IMR-90 (cell line): Measurements from ENCODE around the gene ATG7. TPM values are rescaled to one million over a fixed set of nuclear protein-coding genes. Genes with fewer than 3 reads are reported as not detected.

ENCODE experiments used
- ATAC-seq: fragments of 200-7000 bp; cut with Tn5 transposase; 2 replicates; pipeline ENCODE4 v1.9.1; 2020; ENCODE audit warnings: low read depth, mild to moderate bottlenecking, moderate library complexity
- BruUV-seq: library from RNA; stranded (reverse); fragments of 400-500 nt; replicated peaks from 2 replicates; lab custom pipeline; 2021; lab: Mats Ljungman, UMichigan
- CTCF ChIA-PET: fragments of 300-600 bp; formaldehyde crosslinking; extraction: SDS; loops from one replicate; lab custom pipeline; 2021; ENCODE audit warnings: antibody characterized with exemption; lab: Yijun Ruan, JAX
- POLR2A ChIA-PET: fragments of 300-600 bp; sonication (Branson Sonifier 250); formaldehyde crosslinking; loops from one replicate; lab custom pipeline; 2022; ENCODE audit warnings: antibody characterized with exemption; ENCODE audit not compliant: unreplicated experiment; lab: Charles Lee
- DNase-seq: peaks from one replicate; pipeline ENCODE4 v3.0.0; 2013
- H2AFZ ChIP-seq: replicated peaks from 2 replicates; pipeline ENCODE3; 2013; ENCODE audit warnings: low read length, mild to moderate bottlenecking; ENCODE audit not compliant: poor library complexity
- H2AK5ac ChIP-seq: 2 replicates; pipeline ENCODE4 v1.6.1; 2013; ENCODE audit warnings: low read depth, low read length, inconsistent platforms
- H2AK9ac ChIP-seq: replicated peaks from 2 replicates; pipeline ENCODE3; 2013; ENCODE audit warnings: mild to moderate bottlenecking, low read depth, low read length, moderate library complexity; ENCODE audit not compliant: poor library complexity
- H2BK120ac ChIP-seq: 2 replicates; pipeline ENCODE4 v1.6.1; 2013; ENCODE audit warnings: low read depth, low read length, inconsistent platforms
- H2BK15ac ChIP-seq: 3 replicates; pipeline ENCODE4 v1.6.1; 2013; ENCODE audit warnings: low read depth, low read length, inconsistent platforms
- H2BK20ac ChIP-seq: 2 replicates; pipeline ENCODE4 v1.6.1; 2013; ENCODE audit warnings: low read depth, mild to moderate bottlenecking, inconsistent platforms, low read length, moderate library complexity
- H2BK5ac ChIP-seq: 2 replicates; pipeline ENCODE4 v1.6.1; 2013; ENCODE audit warnings: mild to moderate bottlenecking, low read depth, low read length, inconsistent platforms; ENCODE audit not compliant: poor library complexity, severe bottlenecking
- H3K14ac ChIP-seq: replicated peaks from 2 replicates; pipeline ENCODE4 v1.6.1; 2013; ENCODE audit warnings: low read depth, low read length, inconsistent platforms
- H3K18ac ChIP-seq: 2 replicates; pipeline ENCODE4 v1.6.1; 2013; ENCODE audit warnings: low read depth, low read length, control low read depth
- H3K23ac ChIP-seq: 2 replicates; pipeline ENCODE4 v1.6.1; 2013; ENCODE audit warnings: low read depth, low read length, inconsistent platforms
- H3K27ac ChIP-seq: 2 replicates; pipeline ENCODE4 v1.5.1; 2013; ENCODE audit warnings: mild to moderate bottlenecking, control low read depth, low read length; ENCODE audit not compliant: insufficient read depth
- H3K27me3 ChIP-seq: 2 replicates; pipeline ENCODE4 v1.6.1; 2013; ENCODE audit warnings: low read length; ENCODE audit not compliant: control insufficient read depth, insufficient read depth
- H3K36me3 ChIP-seq: 2 replicates; pipeline ENCODE4 v1.6.1; 2013; ENCODE audit warnings: low read length, mixed read lengths; ENCODE audit not compliant: control insufficient read depth, insufficient read depth
- H3K4ac ChIP-seq: 2 replicates; pipeline ENCODE4 v1.6.1; 2013; ENCODE audit warnings: low read depth, low read length, inconsistent platforms
- H3K4me1 ChIP-seq: 2 replicates; pipeline ENCODE4 v1.6.1; 2013; ENCODE audit warnings: low read length, mixed read lengths; ENCODE audit not compliant: control insufficient read depth, insufficient read depth
- H3K4me2 ChIP-seq: 2 replicates; pipeline ENCODE4 v1.6.1; 2013; ENCODE audit warnings: low read depth, mild to moderate bottlenecking, control low read depth, low read length, moderate library complexity
- H3K4me3 ChIP-seq: 2 replicates; pipeline ENCODE4 v1.5.1; 2013; ENCODE audit warnings: low read depth, mild to moderate bottlenecking, control low read depth, low read length, moderate library complexity; ENCODE audit not compliant: insufficient read depth
- H3K56ac ChIP-seq: 2 replicates; pipeline ENCODE4 v1.6.1; 2013; ENCODE audit warnings: low read length, inconsistent platforms; ENCODE audit not compliant: insufficient read depth; ENCODE audit errors: extremely low read depth
- H3K79me1 ChIP-seq, 2 experiments: 2 replicates each; pipeline ENCODE4 v1.6.1; 2013; ENCODE audit warnings: low read length in 2 of 2, inconsistent platforms in 1 of 2, low read depth in 1 of 2
- H3K9ac ChIP-seq: 2 replicates; pipeline ENCODE4 v1.6.1; 2013; ENCODE audit warnings: low read depth, low read length, control low read depth
- H3K9me1 ChIP-seq: 2 replicates; pipeline ENCODE4 v1.6.1; 2013; ENCODE audit warnings: low read length, inconsistent platforms; ENCODE audit not compliant: insufficient read depth
- H3K9me3 ChIP-seq: 2 replicates; pipeline ENCODE4 v1.6.1; 2013; ENCODE audit warnings: low read length; ENCODE audit not compliant: control insufficient read depth, insufficient read depth
- H4K20me1 ChIP-seq: 2 replicates; pipeline ENCODE4 v1.6.1; 2013; ENCODE audit warnings: low read length, inconsistent platforms; ENCODE audit not compliant: insufficient read depth
- H4K5ac ChIP-seq: 2 replicates; pipeline ENCODE4 v1.6.1; 2013; ENCODE audit warnings: mild to moderate bottlenecking, low read depth, low read length, control low read depth
- H4K8ac ChIP-seq, 2 experiments: 2 replicates each; pipeline ENCODE4 v1.6.1; 2013; ENCODE audit warnings: low read depth in 2 of 2, low read length in 2 of 2, control low read depth in 1 of 2, inconsistent platforms in 1 of 2
- H4K91ac ChIP-seq: 2 replicates; pipeline ENCODE4 v1.6.1; 2013; ENCODE audit warnings: low read depth, low read length, inconsistent platforms; ENCODE audit not compliant: insufficient read depth
- BHLHE40 ChIP-seq: fragments of 150-350 bp; IDR thresholded peaks from 2 replicates; pipeline ENCODE4 v1.6.1; 2016; ENCODE audit warnings: mild to moderate bottlenecking, low read depth, low read length
- CEBPB ChIP-seq: IDR thresholded peaks from 2 replicates; pipeline ENCODE4 v1.6.1; 2012; ENCODE audit warnings: low read depth, low read length, improper control_type of control experiment
- CHD1 ChIP-seq: IDR thresholded peaks from 2 replicates; pipeline ENCODE4 v1.6.1; 2012; ENCODE audit warnings: low read depth, low read length, improper control_type of control experiment
- ELK1 ChIP-seq: fragments of 150-350 bp; IDR thresholded peaks from 2 replicates; pipeline ENCODE4 v1.6.1; 2016; ENCODE audit warnings: low read depth, mild to moderate bottlenecking, low read length, moderate library complexity, borderline replicate concordance
- MAFK ChIP-seq: IDR thresholded peaks from 2 replicates; pipeline ENCODE4 v1.6.1; 2012; ENCODE audit warnings: low read depth, low read length, improper control_type of control experiment
- MAZ ChIP-seq: IDR thresholded peaks from 2 replicates; pipeline ENCODE4 v1.6.1; 2012; ENCODE audit warnings: low read depth, mild to moderate bottlenecking, low read length, improper control_type of control experiment, moderate library complexity, borderline replicate concordance
- MXI1 ChIP-seq: IDR thresholded peaks from 2 replicates; pipeline ENCODE4 v1.6.1; 2012; ENCODE audit warnings: low read depth, mild to moderate bottlenecking, low read length, moderate library complexity, borderline replicate concordance
- NFE2L2 ChIP-seq: fragments of 150-350 bp; IDR thresholded peaks from 2 replicates; pipeline ENCODE4 v1.6.1; 2016; ENCODE audit warnings: low read depth, mild to moderate bottlenecking, low read length
- RAD21 ChIP-seq: IDR thresholded peaks from 2 replicates; pipeline ENCODE4 v1.6.1; 2012; ENCODE audit warnings: low read length, improper control_type of control experiment
- RCOR1 ChIP-seq: IDR thresholded peaks from 2 replicates; pipeline ENCODE4 v1.6.1; 2012; ENCODE audit warnings: mild to moderate bottlenecking, low read length, improper control_type of control experiment; ENCODE audit not compliant: insufficient replicate concordance
- RFX5 ChIP-seq: IDR thresholded peaks from 2 replicates; pipeline ENCODE4 v1.8.0; 2012; ENCODE audit warnings: low read depth, mild to moderate bottlenecking, low read length, moderate library complexity
- SMC3 ChIP-seq: fragments of 150-350 bp; IDR thresholded peaks from 2 replicates; pipeline ENCODE4 v1.6.1; 2016; ENCODE audit warnings: low read depth, mild to moderate bottlenecking, antibody characterized with exemption, low read length, moderate library complexity
- USF2 ChIP-seq: fragments of 150-350 bp; IDR thresholded peaks from 2 replicates; pipeline ENCODE4 v1.6.1; 2017; ENCODE audit warnings: mild to moderate bottlenecking, antibody characterized with exemption, low read length, low read depth
- WGBS, 2 experiments: methylation state at CpG; one replicate each; pipeline versions ENCODE4 v1.1.5 to v1.1.7; 2013; ENCODE audit warnings: missing lambda C conversion rate in 2 of 2; ENCODE audit not compliant: insufficient read length in 1 of 2; ENCODE audit errors: extremely low coverage in 2 of 2; 5-methylcytosine and 5-hydroxymethylcytosine counted together
- dilution Hi-C: fragments of 300-500 bp; cut with HindIII; formaldehyde crosslinking; loops from one replicate; pipeline ENCODE4 v1.14.3; 2018; ENCODE audit warnings: low sequenced_read_pairs; ENCODE audit not compliant: unreplicated experiment
- in situ Hi-C: fragments of 300-500 bp; cut with MboI; formaldehyde crosslinking; loops from 3 replicates; pipeline ENCODE4 v1.14.3; 2019; ENCODE audit warnings: low sequenced_read_pairs, inconsistent platforms, mixed read lengths
- intact Hi-C: fragments of 100-400 bp; cut with micrococcal nuclease; formaldehyde crosslinking; loops from 2 replicates; pipeline ENCODE4 v1.10.0; 2022
- polyA plus RNA-seq, 3 experiments: library from polyadenylated mRNA; depleted of rRNA; stranded (reverse); fragments of >200 nt; gene quantifications; 2 replicates each; pipeline ENCODE4 v1.2.3, GENCODE V29; 2012; ENCODE audit warnings: low replicate concordance in 1 of 3
- total RNA-seq: library from RNA; depleted of rRNA; stranded (reverse); fragments of >200 nt; gene quantifications from 2 replicates; pipeline ENCODE4 v1.2.3, GENCODE V29; 2012
- TF ChIP-seq, protein P1 (sequence below): conservative IDR thresholded peaks from 2 replicates; pipeline ENCODE4 v1.5.1; 2012; ENCODE audit warnings: mild to moderate bottlenecking, low read depth, low read length, improper control_type of control experiment

ATG7 gene
- total and polyA plus RNA-seq, 2 of the 4 experiments (the other 2 are of a cell fraction): 15.6 to 51.4 TPM

- ChIA-PET POLR2A (no interaction called here), CTCF (interaction anchor here (0.6 kb wide), 1 partner anchor 11 kb away, joined by 4 read pairs; no protein-coding TSS in a partner anchor)
- Histone ChIP-seq H3K18ac (no peak overlapping the region; the same call in 1 of the 2 replicates), H3K4ac (peak overlapping the region; percentile 95), H2AK5ac (no peak overlapping the region), H3K56ac (no peak overlapping the region; the same call in 1 of the 2 replicates), H3K79me1 (peaks cover 15 to 26% of the 10 kb centered on the region in 2 experiments; a peak in 3 of 4 replicates), H4K91ac (peak overlapping the region; percentile 90), H4K8ac (peak overlapping the region in 1 of 2 experiments; percentile 67; a peak in 2 of 4 replicates), H3K4me3 (no peak overlapping the region), H2AK9ac (peak overlapping the region; percentile 80), H3K4me2 (peak overlapping the region; percentile 11), H3K4me1 (peaks cover 26% of the 10 kb centered on the region), H3K23ac (no peak overlapping the region), H3K36me3 (no peaks in the 10 kb centered on the region), H2AFZ (peak overlapping the region; percentile 68), H4K20me1 (no peaks in the 10 kb centered on the region; the same call in 1 of the 2 replicates), H3K27me3 (no peaks in the 10 kb centered on the region), H4K5ac (no peak overlapping the region), H3K14ac (no peak overlapping the region), H3K9ac (no peak overlapping the region), H2BK120ac (peak overlapping the region; percentile 91), H3K27ac (peak overlapping the region; percentile 67), H2BK5ac (peak overlapping the region; percentile 82), H2BK20ac (peak overlapping the region; percentile 88), H2BK15ac (no peak overlapping the region), H3K9me3 (no peaks in the 10 kb centered on the region), H3K9me1 (peaks cover 29% of the 10 kb centered on the region)
- 0% methylated on average over 2 of the region's 11 CpGs; no CpG with 5 or more reads in 1 of the 2 experiments for WGBS, 2 experiments
- BruUV-seq: no TSS peak
- dilution Hi-C loops (no loop called here), intact Hi-C loops (loop anchor here (2.0 to 5.0 kb wide), 2 partner anchors 21 to 153 kb away; no protein-coding TSS in a partner anchor), in situ Hi-C loops (no loop called here)
- peak; percentile 98 for DNase-seq
- ATAC-seq: peak; percentile 86
- TF ChIP-seq BHLHE40: peak; percentile 97
- TF ChIP-seq MAZ: no peak
- peak; percentile 49 for TF ChIP-seq RCOR1
- 0 out of 2 replicates have a peak, but pooled peaks have one; percentile 35 for TF ChIP-seq CHD1
- peak; percentile 17; the same call in 1 of the 2 replicates for TF ChIP-seq NFE2L2
- TF ChIP-seq, protein P1, sequence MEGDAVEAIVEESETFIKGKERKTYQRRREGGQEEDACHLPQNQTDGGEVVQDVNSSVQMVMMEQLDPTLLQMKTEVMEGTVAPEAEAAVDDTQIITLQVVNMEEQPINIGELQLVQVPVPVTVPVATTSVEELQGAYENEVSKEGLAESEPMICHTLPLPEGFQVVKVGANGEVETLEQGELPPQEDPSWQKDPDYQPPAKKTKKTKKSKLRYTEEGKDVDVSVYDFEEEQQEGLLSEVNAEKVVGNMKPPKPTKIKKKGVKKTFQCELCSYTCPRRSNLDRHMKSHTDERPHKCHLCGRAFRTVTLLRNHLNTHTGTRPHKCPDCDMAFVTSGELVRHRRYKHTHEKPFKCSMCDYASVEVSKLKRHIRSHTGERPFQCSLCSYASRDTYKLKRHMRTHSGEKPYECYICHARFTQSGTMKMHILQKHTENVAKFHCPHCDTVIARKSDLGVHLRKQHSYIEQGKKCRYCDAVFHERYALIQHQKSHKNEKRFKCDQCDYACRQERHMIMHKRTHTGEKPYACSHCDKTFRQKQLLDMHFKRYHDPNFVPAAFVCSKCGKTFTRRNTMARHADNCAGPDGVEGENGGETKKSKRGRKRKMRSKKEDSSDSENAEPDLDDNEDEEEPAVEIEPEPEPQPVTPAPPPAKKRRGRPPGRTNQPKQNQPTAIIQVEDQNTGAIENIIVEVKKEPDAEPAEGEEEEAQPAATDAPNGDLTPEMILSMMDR: peak; percentile 42
- peak; percentile 65 for TF ChIP-seq RAD21
- no peak for TF ChIP-seq USF2
- TF ChIP-seq ELK1: no peak
- TF ChIP-seq SMC3: peak; percentile 43
- TF ChIP-seq MXI1: peak; percentile 94
- TF ChIP-seq CEBPB: peak; percentile 89
- no peak for TF ChIP-seq RFX5
- TF ChIP-seq MAFK: no peak; the same call in 1 of the 2 replicates
Measured at GRCh38 chr3:11530153-11530721, 258.0 kb downstream of the ATG7 start.
